ENCODE data around the gene PABPN1L.

DNA sequence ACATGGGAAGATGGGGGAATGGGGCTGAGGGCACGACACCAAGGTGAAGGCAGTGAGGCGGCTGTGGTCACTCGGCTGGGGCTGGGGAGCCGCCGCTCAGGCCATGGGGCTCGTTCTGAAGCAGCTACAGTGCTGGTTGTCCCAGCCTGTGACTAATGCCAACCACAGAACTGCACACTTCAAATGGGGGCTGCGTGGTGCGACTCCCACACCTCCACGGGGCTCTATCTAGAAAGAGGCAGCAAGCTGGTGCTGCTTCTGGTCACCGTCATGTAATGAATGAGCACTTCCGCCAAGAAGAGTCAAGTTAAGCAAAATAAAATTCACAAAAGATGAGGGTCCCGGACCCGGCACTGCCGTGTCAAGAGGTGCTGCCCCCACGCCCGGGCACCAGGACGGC, 29.7 kb downstream of the PABPN1L start:
- no peak for TF ChIP-seq TBP (IDR thresholded peaks at IDR 0.05; ENCODE audit: low read depth, low read length)
- TF ChIP-seq, protein P1, sequence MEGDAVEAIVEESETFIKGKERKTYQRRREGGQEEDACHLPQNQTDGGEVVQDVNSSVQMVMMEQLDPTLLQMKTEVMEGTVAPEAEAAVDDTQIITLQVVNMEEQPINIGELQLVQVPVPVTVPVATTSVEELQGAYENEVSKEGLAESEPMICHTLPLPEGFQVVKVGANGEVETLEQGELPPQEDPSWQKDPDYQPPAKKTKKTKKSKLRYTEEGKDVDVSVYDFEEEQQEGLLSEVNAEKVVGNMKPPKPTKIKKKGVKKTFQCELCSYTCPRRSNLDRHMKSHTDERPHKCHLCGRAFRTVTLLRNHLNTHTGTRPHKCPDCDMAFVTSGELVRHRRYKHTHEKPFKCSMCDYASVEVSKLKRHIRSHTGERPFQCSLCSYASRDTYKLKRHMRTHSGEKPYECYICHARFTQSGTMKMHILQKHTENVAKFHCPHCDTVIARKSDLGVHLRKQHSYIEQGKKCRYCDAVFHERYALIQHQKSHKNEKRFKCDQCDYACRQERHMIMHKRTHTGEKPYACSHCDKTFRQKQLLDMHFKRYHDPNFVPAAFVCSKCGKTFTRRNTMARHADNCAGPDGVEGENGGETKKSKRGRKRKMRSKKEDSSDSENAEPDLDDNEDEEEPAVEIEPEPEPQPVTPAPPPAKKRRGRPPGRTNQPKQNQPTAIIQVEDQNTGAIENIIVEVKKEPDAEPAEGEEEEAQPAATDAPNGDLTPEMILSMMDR (IDR thresholded peaks at IDR 0.05; ENCODE audit: control extremely low read depth in 1 of 3, insufficient read depth in 1 of 3, low read depth in 1 of 3, low read length in 3 of 3): no peak

Measured in H1 (cell line).